Neutrophil (primary cell): ENCODE data around the gene CAVIN1.

ENCODE experiments used
- H3K27ac ChIP-seq: fragments of 200-600 bp; sonication (generic); 2 replicates; pipeline ENCODE4 v1.5.1; 2016; ENCODE audit warnings: mild to moderate bottlenecking, moderate library complexity
- H3K27me3 ChIP-seq: fragments of 200-600 bp; sonication (generic); 2 replicates; pipeline ENCODE4 v1.6.0; 2016; ENCODE audit warnings: mild to moderate bottlenecking
- H3K36me3 ChIP-seq: fragments of 200-600 bp; sonication (generic); 2 replicates; pipeline ENCODE4 v1.5.1; 2017
- H3K4me1 ChIP-seq, 2 experiments: fragments of 200-600 bp in 1 of 2; sonication (generic) in 1 of 2; 1 replicate in 1 of 2; 2 replicates in 1 of 2; pipeline versions ENCODE4 v1.5.1 to v1.6.1; 2013 to 2016; ENCODE audit warnings: low read depth in 1 of 2, low read length in 1 of 2, mild to moderate bottlenecking in 1 of 2, moderate library complexity in 1 of 2; ENCODE audit not compliant: control insufficient read depth in 1 of 2, insufficient read depth in 1 of 2
- H3K4me3 ChIP-seq, 2 experiments: fragments of 200-600 bp in 1 of 2; sonication (generic) in 1 of 2; 1 replicate in 1 of 2; 2 replicates in 1 of 2; pipeline ENCODE4 v1.5.1; 2013 to 2016; ENCODE audit warnings: low read depth in 1 of 2, low read length in 1 of 2, mild to moderate bottlenecking in 1 of 2, moderate library complexity in 1 of 2
- H3K9me3 ChIP-seq: fragments of 200-600 bp; sonication (generic); 2 replicates; pipeline ENCODE4 v1.5.1; 2016
- CTCF ChIP-seq: fragments of 200-600 bp; sonication (generic); IDR thresholded peaks from 2 replicates; pipeline ENCODE4 v1.5.1; 2016; ENCODE audit warnings: antibody characterized with exemption

Gene CAVIN1

GRCh38 chr17:42414704-42415409, 8.2 kb downstream of the CAVIN1 start:
- TF ChIP-seq CTCF = no peak
- Histone ChIP-seq H3K27me3 (peaks cover 5% of the 10 kb centered on the region), H3K9me3 (no peaks in the 10 kb centered on the region), H3K27ac (peak overlapping the region; percentile 71), H3K4me1 (peaks cover 52% of the 10 kb centered on the region in 2 experiments), H3K36me3 (no peaks in the 10 kb centered on the region), H3K4me3 (peak overlapping the region; percentile 30 to 48)

GRCh38 chr17:42413464-42414040, 9.5 kb downstream of the CAVIN1 start:
- Histone ChIP-seq H3K36me3 (no peaks in the 10 kb centered on the region), H3K4me3 (no peak overlapping the region), H3K9me3 (no peaks in the 10 kb centered on the region), H3K27me3 (no peaks in the 10 kb centered on the region), H3K27ac (no peak overlapping the region), H3K4me1 (peaks cover 45 to 46% of the 10 kb centered on the region in 2 experiments)
- no peak for TF ChIP-seq CTCF

GRCh38 chr17:42411905-42412679, 11.0 kb downstream of the CAVIN1 start:
- H3K27ac ChIP-seq = no peak overlapping the region
- H3K9me3 ChIP-seq = no peaks in the 10 kb centered on the region
- peaks cover 36 to 38% of the 10 kb centered on the region in 2 experiments for H3K4me1 ChIP-seq
- TF ChIP-seq CTCF = no peak
- H3K4me3 ChIP-seq = no peak overlapping the region
- H3K27me3 ChIP-seq = no peaks in the 10 kb centered on the region
- H3K36me3 ChIP-seq = no peaks in the 10 kb centered on the region

GRCh38 chr17:42411361-42411760, 11.7 kb downstream of the CAVIN1 start:
- Histone ChIP-seq H3K36me3 (no peaks in the 10 kb centered on the region), H3K4me3 (no peak overlapping the region), H3K27ac (no peak overlapping the region), H3K4me1 (peaks cover 36 to 38% of the 10 kb centered on the region in 2 experiments), H3K9me3 (no peaks in the 10 kb centered on the region), H3K27me3 (no peaks in the 10 kb centered on the region)
- TF ChIP-seq CTCF = no peak

- Histone ChIP-seq H3K27ac (no peak overlapping the region), H3K4me3 (no peak overlapping the region), H3K9me3 (no peaks in the 10 kb centered on the region), H3K27me3 (no peaks in the 10 kb centered on the region), H3K36me3 (no peaks in the 10 kb centered on the region), H3K4me1 (peaks cover 29 to 34% of the 10 kb centered on the region in 2 experiments)
- TF ChIP-seq CTCF = no peak
Measured at GRCh38 chr17:42410319-42410685, 12.8 kb downstream of the CAVIN1 start.
